Urinary bladder (tissue), 4 donors: ENCODE results near the gene MIER2. TPM values are rescaled to one million over a fixed set of nuclear protein-coding genes. Genes with fewer than 3 reads are reported as not detected.

Experiments
- DNase-seq: peaks from one replicate; pipeline ENCODE4 v3.0.0-alpha.2; 2015; ENCODE audit errors: extremely low spot score
- H3K27ac ChIP-seq: one replicate; pipeline ENCODE4 v1.5.1; 2013; ENCODE audit warnings: low read depth, mild to moderate bottlenecking, moderate library complexity
- H3K36me3 ChIP-seq: one replicate; pipeline ENCODE4 v1.6.1; 2013; ENCODE audit warnings: mild to moderate bottlenecking, moderate library complexity; ENCODE audit not compliant: insufficient read depth
- H3K4me1 ChIP-seq: one replicate; pipeline ENCODE4 v1.6.1; 2013; ENCODE audit warnings: mild to moderate bottlenecking, moderate library complexity; ENCODE audit not compliant: insufficient read depth
- H3K4me3 ChIP-seq: one replicate; pipeline ENCODE4 v1.5.1; 2013; ENCODE audit warnings: low read depth, low read length
- WGBS: extraction: QIAGEN DNeasy Blood & Tissue Kit; methylation state at CpG from one replicate; pipeline ENCODE4 v1.1.7; 2013; 5-methylcytosine and 5-hydroxymethylcytosine counted together
- polyA plus RNA-seq: library from polyadenylated mRNA; stranded (reverse); fragments of 200-250 nt; gene quantifications from one replicate; pipeline ENCODE4 v1.2.3, GENCODE V29; 2013
- total RNA-seq: library from RNA; depleted of rRNA; stranded (reverse); fragments of >200 nt; gene quantifications from one replicate; pipeline ENCODE4 v1.2.3, GENCODE V29; 2014
- donor health status: healthy with polysubstance abuse.
- donor health status: healthy.

The MIER2 gene
- total and polyA plus RNA-seq, 2 donors = 16.0 to 30.4 TPM

GRCh38 chr19:340620-341385 lies 3.8 kb downstream of the MIER2 start:
- no peaks in the 10 kb centered on the region for H3K36me3 ChIP-seq
- WGBS = 82% methylated on average over 15 of the region's 15 CpGs
- H3K27ac ChIP-seq = no peak overlapping the region
- DNase-seq = no peak
- no peak overlapping the region for H3K4me3 ChIP-seq
- H3K4me1 ChIP-seq = no peaks in the 10 kb centered on the region

GRCh38 chr19:339262-339887 lies 5.2 kb downstream of the MIER2 start:
- H3K36me3 ChIP-seq = no peaks in the 10 kb centered on the region
- no peak for DNase-seq
- no peaks in the 10 kb centered on the region for H3K4me1 ChIP-seq
- no peak overlapping the region for H3K4me3 ChIP-seq
- no peak overlapping the region for H3K27ac ChIP-seq
- WGBS = 95% methylated on average over 10 of the region's 10 CpGs

GRCh38 chr19:338421-338820 lies 6.2 kb downstream of the MIER2 start:
- WGBS = 90% methylated on average over 5 of the region's 5 CpGs
- DNase-seq = no peak
- Histone ChIP-seq H3K4me1 (no peaks in the 10 kb centered on the region), H3K27ac (no peak overlapping the region), H3K4me3 (no peak overlapping the region), H3K36me3 (no peaks in the 10 kb centered on the region)

GRCh38 chr19:336067-336614 lies 8.5 kb downstream of the MIER2 start:
- no peak for DNase-seq
- 83% methylated on average over 20 of the region's 20 CpGs for WGBS
- Histone ChIP-seq H3K36me3 (no peaks in the 10 kb centered on the region), H3K4me3 (no peak overlapping the region), H3K4me1 (no peaks in the 10 kb centered on the region), H3K27ac (no peak overlapping the region)

- no peaks in the 10 kb centered on the region for H3K4me1 ChIP-seq
- H3K4me3 ChIP-seq = no peak overlapping the region
- H3K36me3 ChIP-seq = peaks cover under 1% of the 10 kb centered on the region
- no peak overlapping the region for H3K27ac ChIP-seq
- 93% methylated on average over 21 of the region's 21 CpGs for WGBS
- no peak for DNase-seq
Observed at GRCh38 chr19:335486-336066, 9.0 kb downstream of the MIER2 start.

- Histone ChIP-seq H3K4me1 (no peaks in the 10 kb centered on the region), H3K4me3 (no peak overlapping the region), H3K36me3 (peaks cover 2% of the 10 kb centered on the region), H3K27ac (no peak overlapping the region)
- WGBS = 87% methylated on average over 9 of the region's 9 CpGs
- DNase-seq = no peak
Observed at GRCh38 chr19:335072-335471, 9.5 kb downstream of the MIER2 start.

GRCh38 chr19:334296-335071 lies 10.1 kb downstream of the MIER2 start:
- H3K36me3 ChIP-seq = peaks cover 2% of the 10 kb centered on the region
- H3K4me3 ChIP-seq = no peak overlapping the region
- H3K27ac ChIP-seq = no peak overlapping the region
- no peak for DNase-seq
- 93% methylated on average over 19 of the region's 19 CpGs for WGBS
- no peaks in the 10 kb centered on the region for H3K4me1 ChIP-seq

GRCh38 chr19:330503-330902 lies 14.1 kb downstream of the MIER2 start:
- Histone ChIP-seq H3K4me1 (peaks cover 2% of the 10 kb centered on the region), H3K27ac (no peak overlapping the region), H3K36me3 (peaks cover 5% of the 10 kb centered on the region), H3K4me3 (no peak overlapping the region)
- WGBS = 97% methylated on average over 8 of the region's 8 CpGs
- DNase-seq = no peak

GRCh38 chr19:329876-330275 lies 14.7 kb downstream of the MIER2 start:
- Histone ChIP-seq H3K4me3 (no peak overlapping the region), H3K36me3 (peaks cover 5% of the 10 kb centered on the region), H3K4me1 (peaks cover 2% of the 10 kb centered on the region), H3K27ac (no peak overlapping the region)
- WGBS = 97% methylated on average over 7 of the region's 7 CpGs
- no peak for DNase-seq

- peaks cover 5% of the 10 kb centered on the region for H3K36me3 ChIP-seq
- WGBS = 99% methylated on average over 4 of the region's 4 CpGs
- no peak for DNase-seq
Observed at GRCh38 chr19:328025-328505, 16.5 kb downstream of the MIER2 start.

GRCh38 chr19:327291-328024 lies 17.1 kb downstream of the MIER2 start:
- DNase-seq = no peak
- H3K27ac ChIP-seq = no peak overlapping the region
- H3K4me3 ChIP-seq = no peak overlapping the region
- WGBS = 97% methylated on average over 17 of the region's 17 CpGs
- H3K36me3 ChIP-seq = peaks cover 5% of the 10 kb centered on the region
- H3K4me1 ChIP-seq = peaks cover 2% of the 10 kb centered on the region

More at GRCh38 chr19:328025-328505, 16.5 kb downstream of the MIER2 start:
- H3K4me3 ChIP-seq = no peak overlapping the region
- peaks cover 2% of the 10 kb centered on the region for H3K4me1 ChIP-seq
- H3K27ac ChIP-seq = no peak overlapping the region

GRCh38 chr19:326871-327270 lies 17.7 kb downstream of the MIER2 start:
- H3K27ac ChIP-seq = no peak overlapping the region
- no peak overlapping the region for H3K4me3 ChIP-seq
- H3K4me1 ChIP-seq = peaks cover 2% of the 10 kb centered on the region
- WGBS = 95% methylated on average over 15 of the region's 15 CpGs
- DNase-seq = no peak
- peaks cover 7% of the 10 kb centered on the region for H3K36me3 ChIP-seq
